Measurements from ENCODE around the gene SMARCD3. TPM values are rescaled to one million over a fixed set of nuclear protein-coding genes. Genes with fewer than 3 reads are reported as not detected.

The SMARCD3 gene
- total RNA-seq, 2 experiments from 2014 or later = 11.8 to 14.8 TPM

GRCh38 chr7:151204383-151205032 lies 44.0 kb downstream of the SMARCD3 start:
- no peaks in the 10 kb centered on the region for H3K36me3 ChIP-seq (ENCODE audit: insufficient read depth, low read length)
- Mint-ChIP-seq H3K27ac (peak overlapping the region; percentile 25), H3K4me3 (no peak overlapping the region), H3K36me3 (ENCODE audit: low read depth) (no peaks in the 10 kb centered on the region), H3K4me1 (ENCODE audit: low read depth) (peaks cover 28% of the 10 kb centered on the region), H3K27me3 (no peaks in the 10 kb centered on the region), H3K9me3 (no peaks in the 10 kb centered on the region)
- no peaks in the 10 kb centered on the region for H3K9me3 ChIP-seq (ENCODE audit: control insufficient read depth in 1 of 2, insufficient read depth in 1 of 2, low read length in 2 of 2)
- no peak overlapping the region for H3K27ac ChIP-seq (ENCODE audit: low read depth in 1 of 2, low read length in 2 of 2)
- intact Hi-C loops (cut with DNase I, micrococcal nuclease) = no loop called here
- CTCF ChIA-PET = no interaction called here
- H3K27me3 ChIP-seq (ENCODE audit: control insufficient read depth in 1 of 2, insufficient read depth in 2 of 2, low read length in 2 of 2) = no peaks in the 10 kb centered on the region
- ATAC-seq (ENCODE audit: poor library complexity) (no peak), DNase-seq (peak in 1 of 14 experiments; percentile 35)
- no peak overlapping the region for H3K4me3 ChIP-seq (ENCODE audit: low read length)
- POLR2A ChIA-PET = no interaction called here
- H3K4me1 ChIP-seq (ENCODE audit: insufficient read depth, low read length) = peaks cover 51% of the 10 kb centered on the region
- no peak for TF ChIP-seq CTCF (IDR thresholded peaks at IDR 0.05)

DNA sequence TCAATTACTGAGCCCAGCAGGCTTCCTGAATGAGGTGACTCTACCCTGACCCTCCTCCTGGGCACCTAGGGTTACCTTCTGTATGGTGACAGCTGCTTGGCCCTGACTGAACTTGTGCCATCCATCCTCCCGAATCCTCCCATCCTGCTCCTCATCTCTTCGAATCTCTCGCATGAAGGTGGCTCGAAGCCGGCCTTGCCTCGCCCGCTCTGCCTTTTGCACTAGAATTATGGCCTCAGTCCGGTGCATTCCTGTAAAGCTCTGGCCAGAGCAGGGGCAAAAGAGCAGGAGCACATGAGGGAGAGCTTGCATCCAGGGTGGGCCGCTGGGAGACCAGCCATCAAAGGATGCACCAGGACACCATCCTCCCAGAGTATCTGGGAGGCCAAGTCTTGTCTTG lies 45.7 kb downstream of the SMARCD3 start:
- no peaks in the 10 kb centered on the region for H3K27me3 ChIP-seq (ENCODE audit: control insufficient read depth in 1 of 2, insufficient read depth in 2 of 2, low read length in 2 of 2)
- H3K27ac Mint-ChIP-seq = no peak overlapping the region
- no peaks in the 10 kb centered on the region for H3K36me3 Mint-ChIP-seq (ENCODE audit: low read depth)
- no peaks in the 10 kb centered on the region for H3K9me3 Mint-ChIP-seq
- no peak overlapping the region for H3K27ac ChIP-seq (ENCODE audit: low read depth in 1 of 2, low read length in 2 of 2)
- ATAC-seq (ENCODE audit: poor library complexity) (no peak), DNase-seq (no peak)
- H3K36me3 ChIP-seq (ENCODE audit: insufficient read depth, low read length) = no peaks in the 10 kb centered on the region
- H3K4me3 Mint-ChIP-seq = no peak overlapping the region
- no peak overlapping the region for H3K4me3 ChIP-seq (ENCODE audit: low read length)
- CTCF ChIA-PET = interaction anchor here (0.6 kb wide), 1 partner anchor 112 kb away, joined by 3 read pairs; no protein-coding TSS in a partner anchor
- POLR2A ChIA-PET = no interaction called here
- intact Hi-C loops (cut with DNase I, micrococcal nuclease) = no loop called here
- no peaks in the 10 kb centered on the region for H3K27me3 Mint-ChIP-seq
- peaks cover 19% of the 10 kb centered on the region for H3K4me1 Mint-ChIP-seq (ENCODE audit: low read depth)
- H3K9me3 ChIP-seq (ENCODE audit: control insufficient read depth in 1 of 2, insufficient read depth in 1 of 2, low read length in 2 of 2) = no peaks in the 10 kb centered on the region
- peaks cover 35% of the 10 kb centered on the region for H3K4me1 ChIP-seq (ENCODE audit: insufficient read depth, low read length)
- no peak for TF ChIP-seq CTCF (IDR thresholded peaks at IDR 0.05)

- no peak for TF ChIP-seq CTCF (IDR thresholded peaks at IDR 0.05)
- Mint-ChIP-seq H3K4me1 (ENCODE audit: low read depth) (peaks cover 8% of the 10 kb centered on the region), H3K4me3 (no peak overlapping the region), H3K27me3 (no peaks in the 10 kb centered on the region), H3K36me3 (ENCODE audit: low read depth) (no peaks in the 10 kb centered on the region), H3K27ac (no peak overlapping the region), H3K9me3 (no peaks in the 10 kb centered on the region)
- ATAC-seq (ENCODE audit: poor library complexity) (no peak), DNase-seq (no peak)
- Histone ChIP-seq H3K36me3 (ENCODE audit: insufficient read depth, low read length) (no peaks in the 10 kb centered on the region), H3K27me3 (ENCODE audit: control insufficient read depth in 1 of 2, insufficient read depth in 2 of 2, low read length in 2 of 2) (no peaks in the 10 kb centered on the region), H3K4me3 (ENCODE audit: low read length) (no peak overlapping the region), H3K9me3 (ENCODE audit: control insufficient read depth in 1 of 2, insufficient read depth in 1 of 2, low read length in 2 of 2) (no peaks in the 10 kb centered on the region), H3K27ac (ENCODE audit: low read depth in 1 of 2, low read length in 2 of 2) (no peak overlapping the region), H3K4me1 (ENCODE audit: insufficient read depth, low read length) (peaks cover 24% of the 10 kb centered on the region)
- POLR2A ChIA-PET = no interaction called here
- CTCF ChIA-PET = no interaction called here
- intact Hi-C loops (cut with DNase I, micrococcal nuclease) = no loop called here
These were observed 46.7 kb downstream of the SMARCD3 start for GRCh38 chr7:151201751-151202150.
